Stimulated activated CD8-positive, alpha-beta memory T cell treated with anti-CD3 and anti-CD28 coated beads, Interleukin-15, amount 100 ng/mL, for 4 hours (primary cell): ENCODE measurements around the gene ALPL.

ENCODE experiments used
- DNase-seq, 2 donors: peaks; one replicate each; pipeline ENCODE4 v3.0.0-alpha.2; 2020; ENCODE audit warnings: low read depth in 2 of 2

ALPL gene

DNA sequence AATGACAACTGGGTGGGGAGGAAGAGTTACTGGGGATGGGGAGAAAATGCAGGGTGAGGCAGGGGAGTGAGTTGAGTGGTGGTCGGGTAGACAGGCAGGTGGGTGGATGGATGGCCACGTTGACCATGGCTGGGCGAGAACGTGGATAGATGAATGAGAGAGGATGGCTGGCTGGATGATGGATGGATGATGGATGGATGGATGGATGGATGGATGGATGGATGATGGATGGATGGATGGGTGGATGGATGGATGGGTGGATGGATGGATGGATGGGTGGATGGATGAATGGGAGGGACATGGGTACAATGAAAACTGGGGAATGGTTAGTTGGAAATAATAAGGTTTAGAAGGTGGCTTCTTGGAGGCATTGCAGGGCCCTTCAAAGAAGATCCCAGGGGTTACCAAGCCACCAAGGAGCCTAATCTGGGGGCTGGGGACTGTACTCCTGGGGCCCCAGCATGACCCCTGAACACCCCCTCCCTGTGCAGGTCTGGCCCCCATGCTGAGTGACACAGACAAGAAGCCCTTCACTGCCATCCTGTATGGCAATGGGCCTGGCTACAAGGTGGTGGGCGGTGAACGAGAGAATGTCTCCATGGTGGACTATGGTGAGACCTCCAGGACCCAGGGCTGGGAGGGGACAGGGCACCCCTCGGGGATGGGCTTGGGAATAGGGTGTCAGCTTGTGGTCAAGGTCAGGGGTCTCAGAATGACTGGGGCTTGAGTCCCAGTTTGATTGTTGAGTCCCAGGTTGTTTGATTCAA lies 67.0 kb downstream of the ALPL start:
- DNase-seq = no peak

DNA sequence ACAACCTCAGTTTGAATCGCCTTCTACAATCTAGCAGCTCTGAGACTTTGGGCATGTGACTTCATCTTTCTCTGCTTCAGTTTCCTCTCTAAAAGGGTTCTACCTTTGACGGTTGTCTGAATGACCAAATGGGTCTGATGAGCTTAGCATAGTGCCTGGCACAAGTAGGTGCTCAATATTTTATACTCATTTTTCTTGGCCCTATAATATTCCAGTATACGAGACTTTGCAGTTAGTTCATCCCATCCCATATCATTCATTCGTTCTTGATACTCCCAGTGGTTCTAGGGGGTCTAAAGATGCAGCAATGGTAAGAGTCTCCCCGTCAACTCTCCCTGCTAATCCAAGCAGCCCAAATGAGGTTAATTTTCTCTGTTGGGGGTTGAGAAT lies 67.6 kb downstream of the ALPL start:
- no peak for DNase-seq

DNA sequence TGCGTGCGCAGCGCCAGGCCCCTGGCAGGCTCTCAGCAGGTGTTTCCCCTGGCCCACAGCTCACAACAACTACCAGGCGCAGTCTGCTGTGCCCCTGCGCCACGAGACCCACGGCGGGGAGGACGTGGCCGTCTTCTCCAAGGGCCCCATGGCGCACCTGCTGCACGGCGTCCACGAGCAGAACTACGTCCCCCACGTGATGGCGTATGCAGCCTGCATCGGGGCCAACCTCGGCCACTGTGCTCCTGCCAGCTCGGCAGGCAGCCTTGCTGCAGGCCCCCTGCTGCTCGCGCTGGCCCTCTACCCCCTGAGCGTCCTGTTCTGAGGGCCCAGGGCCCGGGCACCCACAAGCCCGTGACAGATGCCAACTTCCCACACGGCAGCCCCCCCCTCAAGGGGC lies 68.1 kb downstream of the ALPL start:
- DNase-seq = no peak

DNA sequence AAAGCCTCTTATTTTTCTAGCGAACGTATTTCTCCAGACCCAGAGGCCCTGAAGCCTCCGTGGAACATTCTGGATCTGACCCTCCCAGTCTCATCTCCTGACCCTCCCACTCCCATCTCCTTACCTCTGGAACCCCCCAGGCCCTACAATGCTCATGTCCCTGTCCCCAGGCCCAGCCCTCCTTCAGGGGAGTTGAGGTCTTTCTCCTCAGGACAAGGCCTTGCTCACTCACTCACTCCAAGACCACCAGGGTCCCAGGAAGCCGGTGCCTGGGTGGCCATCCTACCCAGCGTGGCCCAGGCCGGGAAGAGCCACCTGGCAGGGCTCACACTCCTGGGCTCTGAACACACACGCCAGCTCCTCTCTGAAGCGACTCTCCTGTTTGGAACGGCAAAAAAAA lies 68.7 kb downstream of the ALPL start:
- DNase-seq = no peak

DNA sequence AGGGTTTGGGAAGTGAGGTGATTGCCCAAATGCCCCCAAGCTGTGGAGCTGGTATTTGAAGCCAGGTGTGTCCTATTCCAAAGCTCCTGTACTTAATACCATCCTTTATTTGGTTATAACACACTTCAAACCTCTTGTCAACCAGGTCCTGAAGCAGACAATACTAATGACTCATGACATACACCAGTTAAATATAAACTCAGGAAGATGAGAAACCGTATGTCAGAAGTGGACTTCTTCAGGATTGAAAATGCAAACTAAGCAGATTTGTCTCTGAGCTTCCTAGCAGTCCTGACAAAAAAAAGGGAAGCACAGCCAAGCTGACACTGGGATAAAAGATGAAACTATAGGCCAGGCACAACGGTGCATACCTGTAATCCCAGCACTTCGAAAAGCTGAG lies 70.6 kb downstream of the ALPL start:
- DNase-seq = no peak

DNA sequence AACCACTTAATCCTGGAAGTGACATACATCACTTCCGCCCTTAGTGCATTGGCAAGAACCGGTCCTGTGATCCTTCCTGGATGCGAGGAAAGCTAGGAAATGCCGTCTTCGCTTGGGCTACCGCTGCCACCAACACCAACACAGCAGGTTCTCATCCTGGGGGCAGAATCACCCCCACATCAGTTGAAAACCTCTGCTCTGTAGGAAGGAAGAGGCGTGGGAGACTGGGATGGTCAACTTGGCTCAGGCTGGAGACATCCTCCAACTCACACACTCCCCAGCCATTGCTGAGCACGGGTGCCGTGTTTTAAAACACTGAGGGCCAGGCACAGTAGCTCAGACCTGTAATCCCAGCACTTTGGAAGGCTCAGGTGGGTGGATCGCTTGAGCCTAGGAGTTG lies 74.9 kb downstream of the ALPL start:
- DNase-seq = no peak

DNA sequence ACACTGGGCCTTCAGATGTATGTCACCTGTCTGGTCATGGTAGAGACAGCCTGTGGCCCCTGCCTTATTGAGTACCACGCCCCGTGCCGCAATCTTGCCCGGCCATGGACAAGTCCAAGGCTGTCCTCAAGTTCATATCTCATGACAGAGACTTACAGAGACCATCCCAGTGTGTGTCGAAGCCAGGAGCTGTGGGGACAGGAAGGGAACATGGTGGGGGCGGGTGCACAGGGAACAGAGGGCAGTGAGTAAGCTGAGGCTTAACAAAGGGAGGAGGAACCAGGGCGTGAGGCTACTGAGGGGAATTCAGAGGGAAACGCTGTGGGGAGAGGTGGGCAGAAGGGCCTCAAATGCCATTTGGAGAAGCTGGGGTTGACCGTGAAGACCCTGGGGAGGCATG lies 75.8 kb downstream of the ALPL start:
- DNase-seq = no peak

DNA sequence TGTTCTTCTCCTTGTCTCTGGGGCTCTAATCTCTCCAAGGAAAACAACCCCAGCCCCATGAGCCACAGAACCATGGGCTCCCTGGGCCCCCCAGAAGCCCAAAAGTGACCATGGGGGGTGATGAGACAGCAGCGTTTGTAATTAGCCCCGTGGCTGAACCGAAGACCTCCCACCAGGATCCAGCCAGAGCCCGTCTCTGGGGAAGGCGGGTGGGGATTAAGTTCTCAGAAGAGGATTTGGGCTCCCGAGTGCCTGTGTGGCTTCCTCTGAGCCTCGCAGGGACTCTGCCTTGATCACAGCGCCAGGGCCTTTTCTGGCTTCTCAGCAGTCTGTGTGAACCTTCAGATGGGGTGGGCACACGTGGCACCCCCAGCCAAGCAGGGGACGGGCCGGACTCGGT lies 77.0 kb downstream of the ALPL start:
- DNase-seq = no peak

DNA sequence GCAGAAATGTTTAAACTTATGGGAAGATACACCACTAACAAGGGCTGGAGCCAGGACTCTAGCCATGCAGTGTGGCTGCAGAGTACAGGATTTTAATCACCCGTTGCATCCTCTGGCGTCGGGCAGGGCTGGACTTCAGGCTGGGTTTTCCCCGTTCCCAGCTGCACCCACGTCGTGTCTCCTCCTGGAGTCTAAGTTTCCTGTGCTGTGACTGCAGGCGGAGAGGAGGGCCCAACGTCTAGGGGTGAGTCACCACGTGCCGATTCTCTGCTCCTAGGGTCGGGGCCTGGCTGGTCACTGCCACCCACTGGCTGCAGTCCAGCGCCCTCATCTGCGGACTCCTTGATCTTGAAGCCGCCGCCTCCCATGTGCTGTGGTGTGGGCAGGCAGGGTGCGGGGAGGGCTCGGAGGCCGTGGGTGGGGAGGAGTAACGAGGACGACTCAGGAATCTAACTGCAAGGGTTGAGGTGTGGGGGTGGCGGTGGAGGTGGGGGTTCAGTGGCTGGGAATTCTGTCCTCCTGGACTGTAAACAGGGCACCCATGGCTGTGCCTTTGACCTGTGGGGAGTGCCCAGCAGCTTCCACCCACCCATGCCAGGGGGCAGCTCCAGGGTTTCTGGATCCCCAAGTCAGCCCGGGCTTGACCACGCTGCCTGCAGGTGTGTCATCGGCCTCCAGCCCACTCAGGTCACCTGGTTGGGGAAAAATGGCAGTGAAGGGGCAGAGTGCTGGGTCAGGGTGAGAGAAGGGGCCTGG lies 77.8 kb downstream of the ALPL start:
- no peak for DNase-seq

DNA sequence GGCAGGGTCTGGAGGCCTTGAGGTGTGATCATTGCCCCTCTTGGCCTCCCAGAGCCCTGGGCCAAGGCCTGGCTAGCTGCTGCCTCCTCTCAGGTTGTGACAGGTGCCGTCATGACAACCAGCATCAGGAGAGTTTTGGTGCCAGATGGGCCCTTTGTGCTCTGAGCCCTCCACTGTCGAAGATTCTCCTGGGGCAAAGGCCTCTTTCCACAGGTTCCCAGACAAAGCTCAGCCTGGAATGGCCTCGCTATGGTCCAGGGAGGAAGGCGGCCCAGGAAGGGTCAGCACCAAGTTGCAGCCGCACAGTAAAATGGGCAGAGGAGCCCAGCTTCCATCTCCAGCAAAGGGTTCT lies 78.4 kb downstream of the ALPL start:
- DNase-seq = no peak

DNA sequence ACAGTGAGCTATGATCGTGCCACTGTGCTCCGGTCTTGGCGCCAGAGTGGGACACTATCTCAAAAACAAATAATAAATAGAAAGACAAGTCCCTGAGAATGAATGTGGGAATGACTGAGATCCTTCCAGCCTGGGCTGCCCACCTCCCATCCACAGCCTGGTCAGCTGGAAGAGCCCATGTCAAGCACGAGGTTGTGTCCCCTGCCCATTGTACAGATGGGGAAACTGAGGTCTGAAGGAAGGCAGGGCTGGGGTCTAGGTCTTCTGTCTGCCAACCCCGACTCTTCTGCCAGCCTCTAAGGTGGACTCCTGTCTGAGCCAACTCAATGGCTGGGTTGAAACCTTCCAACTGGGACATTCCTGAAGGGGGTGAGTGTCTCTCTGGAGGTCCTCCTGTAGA lies 80.4 kb downstream of the ALPL start:
- no peak for DNase-seq

DNA sequence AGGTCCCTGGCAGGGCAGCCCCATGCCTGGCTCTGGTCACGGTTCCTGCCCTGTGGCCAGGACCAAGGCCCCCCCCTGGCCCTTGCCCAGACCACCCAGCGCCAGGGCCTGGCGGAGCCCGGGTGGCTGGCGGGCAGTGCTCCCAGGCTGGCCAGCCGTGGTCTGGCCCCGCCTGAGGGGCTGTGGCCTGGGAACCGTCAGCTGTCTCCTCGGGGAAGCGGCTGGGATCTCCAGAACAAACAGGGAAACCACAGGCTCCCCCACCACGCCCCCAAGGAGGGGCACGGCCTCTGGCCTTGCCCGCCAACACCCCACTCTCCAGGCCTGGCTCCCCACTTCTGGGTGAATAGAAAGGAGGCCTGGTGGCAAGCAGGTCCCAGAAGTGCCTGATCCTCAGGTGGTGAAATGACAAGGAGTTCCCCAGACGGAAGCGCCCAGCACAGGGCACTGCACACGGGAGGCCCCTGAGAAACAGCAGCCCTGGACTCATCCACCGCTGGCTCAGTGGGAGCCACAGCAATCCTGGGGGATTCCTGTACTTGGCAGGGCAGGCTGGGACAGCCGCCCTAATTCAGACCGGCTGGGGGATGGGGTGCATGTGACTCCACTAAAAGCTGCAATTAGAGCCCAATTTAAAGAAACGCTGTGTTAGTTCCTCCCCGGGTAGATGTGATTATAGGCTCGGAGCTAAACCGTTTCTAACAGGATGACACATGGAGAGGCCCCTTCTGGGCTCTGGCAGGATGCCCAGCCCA lies 81.1 kb downstream of the ALPL start:
- no peak for DNase-seq

DNA sequence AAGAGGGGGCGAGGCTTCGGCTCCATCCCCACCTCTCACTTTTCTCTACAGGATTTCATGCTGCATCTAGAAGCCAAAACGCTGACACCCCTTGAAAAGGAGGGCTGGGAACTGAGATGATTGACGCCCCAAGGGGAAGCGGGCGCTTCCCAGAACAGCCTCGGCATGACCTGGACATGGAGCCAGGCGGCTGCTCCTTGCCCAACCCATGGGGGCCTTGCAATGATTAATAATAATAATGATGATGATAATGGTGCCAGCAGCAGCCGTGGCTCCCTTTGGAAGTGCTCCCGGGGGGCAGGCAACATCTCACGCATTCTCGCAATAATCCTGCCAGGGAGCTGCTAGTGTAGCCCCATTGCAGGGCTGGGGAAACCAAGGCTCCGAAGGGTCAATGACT lies 81.7 kb downstream of the ALPL start:
- DNase-seq = no peak

DNA sequence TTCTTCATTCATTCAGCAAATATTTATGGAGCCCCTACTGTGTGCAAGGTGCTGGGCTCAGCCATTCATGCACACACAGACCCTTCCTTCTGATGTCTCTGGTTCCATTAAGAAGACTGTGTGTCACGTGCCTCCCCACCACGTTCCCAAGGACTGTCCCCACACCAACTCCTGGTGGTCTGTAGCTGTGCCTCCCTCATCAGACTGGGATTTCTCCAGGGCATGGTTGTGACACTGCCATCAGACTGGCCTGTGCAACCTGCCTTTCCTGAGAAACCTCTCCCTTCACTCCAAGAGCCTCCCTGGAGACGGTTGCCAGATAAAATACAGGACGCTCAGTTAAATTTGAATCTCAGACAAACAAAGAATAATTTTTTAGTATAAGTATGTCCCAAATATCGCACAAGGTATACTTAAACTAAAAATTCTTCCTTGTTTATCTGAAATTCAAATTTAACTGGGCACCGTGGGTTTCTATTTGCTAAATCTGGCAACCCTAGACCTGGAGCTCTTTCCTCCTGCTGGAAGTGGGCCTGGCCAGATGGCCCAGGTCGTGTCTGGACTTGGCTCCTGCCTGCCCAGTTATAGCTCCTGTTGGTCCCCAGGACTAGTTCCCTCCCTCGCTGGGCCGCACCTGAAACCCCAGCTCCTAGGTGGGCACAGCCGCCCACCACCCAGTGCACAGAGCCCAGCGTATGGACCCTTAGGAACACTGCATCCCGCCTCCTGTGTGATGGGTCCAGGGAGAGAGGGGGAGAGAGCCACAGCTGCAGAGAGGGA lies 83.1 kb downstream of the ALPL start:
- DNase-seq = no peak

DNA sequence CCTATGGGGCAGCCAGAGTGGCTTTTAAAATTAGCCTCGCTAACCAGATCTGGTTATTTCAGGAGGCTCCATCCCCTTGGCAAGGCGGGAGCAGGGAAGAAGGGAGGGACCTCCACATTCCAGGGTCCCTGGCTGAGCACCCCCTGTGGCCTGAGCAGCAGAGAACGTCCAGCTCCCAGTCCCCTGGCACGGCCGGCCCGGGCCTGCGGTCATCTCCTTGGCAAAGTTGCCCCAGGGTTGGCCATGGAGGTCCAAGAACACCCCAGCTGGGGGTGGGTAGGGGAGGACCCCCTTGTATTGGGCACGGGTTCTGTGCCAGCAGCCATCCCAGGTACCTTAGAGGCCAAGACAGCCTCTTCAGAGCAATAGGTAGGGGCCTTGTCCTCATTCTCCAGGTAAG lies 84.0 kb downstream of the ALPL start:
- DNase-seq = no peak

DNA sequence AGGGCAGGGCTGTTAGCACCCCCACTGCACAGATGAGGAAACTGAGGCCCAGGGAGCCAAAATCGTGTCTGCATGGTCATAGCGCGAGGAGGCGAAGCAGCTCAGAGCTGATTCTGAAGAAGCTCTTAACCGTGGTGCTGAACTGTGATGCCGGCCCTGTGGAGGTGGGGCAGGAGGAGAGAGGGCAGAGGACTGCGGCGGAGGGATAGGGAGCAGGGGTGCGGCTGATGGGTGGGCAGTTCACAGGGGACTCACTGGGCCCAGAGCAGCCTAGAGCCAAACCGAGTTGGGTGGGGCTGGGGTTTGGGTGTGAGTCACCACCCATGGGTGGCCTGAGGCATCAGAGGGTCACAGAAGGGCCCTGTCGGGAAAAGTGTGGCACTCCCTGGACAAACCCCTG lies 85.3 kb downstream of the ALPL start:
- DNase-seq = no peak

DNA sequence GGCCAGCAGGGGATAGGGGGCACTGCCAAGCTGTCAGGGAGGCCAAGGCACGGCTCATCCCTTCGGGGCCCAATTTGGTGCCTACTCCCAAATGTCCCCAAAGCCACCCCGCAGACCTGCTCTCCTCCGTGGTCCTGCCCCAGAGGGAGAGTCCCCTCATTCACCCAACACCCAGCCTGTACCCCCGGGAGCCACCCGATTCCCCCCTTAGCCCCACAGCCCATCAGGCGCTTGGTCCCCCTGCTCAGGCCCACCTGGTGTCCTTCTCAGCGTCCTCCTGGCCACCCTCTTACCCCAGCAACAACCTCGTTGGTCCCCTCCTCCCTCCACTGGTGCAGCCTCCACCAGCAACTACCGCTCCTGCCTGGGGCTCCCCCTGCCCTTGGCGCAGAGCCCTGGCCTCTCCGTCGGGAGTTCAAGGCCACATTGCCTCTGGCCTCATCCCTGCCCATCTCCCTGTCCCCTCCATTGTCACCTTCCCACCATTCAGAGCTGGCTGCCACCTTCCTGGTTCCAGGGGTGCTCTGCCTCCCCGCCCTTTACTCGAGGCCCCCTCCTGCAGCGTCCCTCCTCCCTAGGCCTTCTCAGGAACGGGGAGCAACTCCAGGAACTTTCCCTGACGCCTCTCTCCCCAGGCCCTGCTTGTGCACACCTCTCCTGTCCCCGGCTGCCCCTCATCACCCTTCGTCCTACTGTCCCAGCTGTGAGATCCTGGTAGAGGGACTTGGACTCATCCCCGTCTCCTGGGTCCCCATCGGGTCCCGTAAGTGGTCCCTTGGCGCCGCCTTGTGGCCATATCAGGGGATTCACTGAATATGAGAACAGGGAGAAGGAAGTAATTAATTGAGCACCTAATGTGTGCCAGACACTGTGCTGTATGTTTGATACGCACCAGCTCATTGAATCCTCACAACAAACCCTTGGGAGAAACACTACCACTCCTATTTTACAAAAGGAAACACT lies 86.0 kb downstream of the ALPL start:
- DNase-seq = no peak

DNA sequence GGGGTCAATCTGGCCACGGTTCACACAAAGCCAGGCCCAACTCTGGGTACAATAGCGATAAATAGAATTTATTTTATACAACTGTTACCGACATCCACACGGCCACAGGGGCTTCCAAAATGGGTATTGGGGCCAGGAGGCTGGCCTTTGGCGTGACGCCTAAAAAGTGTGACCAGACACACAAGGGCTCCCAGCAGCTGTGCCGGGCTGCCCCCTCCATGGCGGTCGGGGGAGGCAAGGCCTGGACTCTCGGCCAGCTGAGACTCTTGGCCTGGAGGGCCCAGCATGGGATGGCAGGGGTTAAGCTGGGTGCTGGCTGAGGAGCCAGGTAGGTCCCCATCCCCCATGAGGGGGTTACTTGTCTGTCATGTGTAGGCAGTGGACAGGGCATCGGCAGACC lies 87.0 kb downstream of the ALPL start:
- DNase-seq = no peak

DNA sequence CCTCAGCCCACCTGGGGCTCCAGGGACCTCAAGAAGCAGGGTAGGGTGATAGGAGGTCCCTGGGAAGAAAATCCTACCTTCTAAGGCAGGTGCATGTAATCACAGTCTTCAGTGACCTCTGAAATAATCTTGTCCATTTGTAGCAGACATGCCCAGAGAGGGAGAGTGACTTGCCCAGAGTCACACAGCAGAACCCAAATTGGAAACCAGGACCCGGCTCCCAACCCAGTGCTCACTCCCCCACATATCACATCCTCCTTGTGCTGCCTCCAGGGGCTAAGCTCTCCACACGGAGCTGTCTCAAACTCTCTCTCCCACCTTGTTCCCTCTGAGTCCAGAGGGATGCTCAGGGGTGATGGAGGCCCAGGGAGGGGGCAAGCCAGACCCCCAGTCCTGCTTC lies 87.4 kb downstream of the ALPL start:
- DNase-seq = no peak

DNA sequence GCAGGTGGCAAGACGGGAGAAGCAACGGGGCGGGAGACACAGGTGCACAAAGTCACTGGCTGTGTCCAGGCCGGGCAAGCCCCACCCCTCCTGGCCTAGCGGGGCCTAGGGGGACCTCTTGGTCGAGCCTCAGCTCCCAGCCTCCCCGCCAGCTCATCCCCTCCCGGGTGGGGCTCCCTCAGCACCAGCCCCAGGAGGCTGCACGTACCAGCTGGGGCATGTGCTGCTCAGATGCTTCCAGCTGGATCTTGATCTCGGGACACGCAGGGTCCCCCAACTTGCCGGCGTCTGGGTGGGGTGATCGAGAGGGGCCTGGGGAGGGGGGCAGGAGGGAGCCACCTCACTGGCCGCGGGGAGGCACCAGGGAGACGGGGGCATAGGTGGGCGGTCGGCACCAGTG lies 88.5 kb downstream of the ALPL start:
- no peak for DNase-seq

DNA sequence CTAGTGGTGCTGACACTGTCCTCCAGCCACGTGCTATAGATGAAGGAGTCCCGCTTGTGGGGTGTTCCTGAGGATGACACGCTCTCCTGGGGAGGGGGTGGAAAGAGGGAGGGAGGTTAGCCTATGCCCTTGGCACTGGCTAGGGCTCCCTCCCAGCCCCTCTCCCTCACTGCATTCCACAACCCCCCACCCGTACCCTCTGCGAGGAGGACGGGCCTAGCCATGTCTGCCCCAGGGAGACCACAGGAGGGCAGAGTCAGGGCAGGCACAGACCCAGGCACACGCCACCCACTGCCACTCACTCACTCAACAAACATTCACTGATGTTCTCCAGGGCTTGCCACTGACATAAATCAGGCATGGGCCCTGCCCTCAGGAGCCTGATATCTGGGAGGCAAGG lies 89.2 kb downstream of the ALPL start:
- no peak for DNase-seq
